ENCODE measurements around the gene MYO1D.
A peak's percentile ranks its signal among the peaks of the same experiment; 100 is the strongest.

The MYO1D gene

DNA sequence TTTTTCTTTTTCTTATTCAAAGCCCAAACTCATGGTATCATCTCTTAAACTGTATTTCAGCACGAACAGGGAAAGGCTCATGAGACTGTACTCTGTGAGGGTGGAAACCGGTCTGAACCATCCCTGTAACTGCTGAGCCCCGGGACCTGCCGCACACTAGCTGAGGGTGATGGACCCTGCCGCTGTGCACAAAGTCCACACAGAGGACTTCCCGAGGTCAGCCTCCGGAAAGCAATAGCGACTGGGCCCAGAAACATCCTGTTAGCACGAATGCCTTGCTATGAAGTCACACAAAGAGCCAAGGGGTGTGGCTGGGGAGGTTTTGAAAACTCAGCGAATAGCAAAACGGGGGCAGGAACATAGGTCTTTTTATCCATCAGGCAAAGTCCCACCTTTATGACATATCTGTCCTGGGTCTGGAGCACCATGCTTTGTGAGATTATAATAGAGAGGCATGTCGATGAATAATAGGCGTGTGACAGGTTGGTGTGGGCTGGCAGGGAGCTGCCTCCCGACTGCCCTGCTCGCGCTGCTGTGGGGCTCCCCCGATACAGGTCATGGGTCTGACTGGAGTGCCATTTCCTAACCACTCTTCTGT lies 356.7 kb downstream of the MYO1D start:
- DNase-seq = peak; percentile 41

DNA sequence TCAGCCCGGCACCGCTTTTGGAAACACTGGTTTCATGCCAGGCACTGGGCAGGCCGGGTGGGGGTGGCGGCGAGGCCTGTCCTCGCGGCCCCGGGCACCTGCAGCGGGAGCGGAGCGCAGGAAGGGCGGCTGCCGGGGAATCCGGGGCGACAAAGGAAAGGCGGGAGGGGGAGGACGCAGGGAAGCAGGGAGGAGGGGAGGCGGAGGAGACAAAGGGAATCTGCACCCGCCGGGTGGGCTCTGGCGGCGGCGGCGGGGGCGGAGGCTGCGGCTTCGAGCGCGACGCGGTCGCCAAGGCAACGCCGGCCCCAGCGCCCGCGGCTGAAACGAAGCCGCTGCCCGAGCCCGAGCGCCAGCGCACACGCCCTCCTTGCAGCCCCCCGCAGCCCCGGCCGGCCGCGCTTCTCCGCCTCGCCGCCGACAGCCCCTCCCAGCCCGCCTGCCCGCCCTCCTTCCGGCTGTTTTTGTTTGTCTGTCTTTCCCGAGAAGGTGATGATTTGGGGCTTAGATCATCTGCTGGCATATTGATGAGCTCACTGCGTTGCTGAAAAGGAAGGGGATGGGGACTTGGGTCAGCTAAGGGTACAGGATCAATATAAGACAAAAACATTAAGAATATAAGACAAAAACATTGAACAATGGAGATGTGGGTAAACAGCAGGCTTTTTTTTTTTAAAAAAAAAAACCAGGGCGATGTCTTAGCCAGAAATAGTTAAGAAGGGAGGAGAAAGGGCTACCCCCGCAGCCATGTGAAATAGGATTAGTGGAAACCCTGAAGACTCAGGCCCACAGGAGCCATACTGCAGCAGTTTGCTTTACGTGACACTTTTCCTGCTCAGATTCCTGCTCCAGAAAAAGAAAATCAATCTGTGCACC lies 357.5 kb downstream of the MYO1D start:
- peak; percentile 94 for DNase-seq

DNA sequence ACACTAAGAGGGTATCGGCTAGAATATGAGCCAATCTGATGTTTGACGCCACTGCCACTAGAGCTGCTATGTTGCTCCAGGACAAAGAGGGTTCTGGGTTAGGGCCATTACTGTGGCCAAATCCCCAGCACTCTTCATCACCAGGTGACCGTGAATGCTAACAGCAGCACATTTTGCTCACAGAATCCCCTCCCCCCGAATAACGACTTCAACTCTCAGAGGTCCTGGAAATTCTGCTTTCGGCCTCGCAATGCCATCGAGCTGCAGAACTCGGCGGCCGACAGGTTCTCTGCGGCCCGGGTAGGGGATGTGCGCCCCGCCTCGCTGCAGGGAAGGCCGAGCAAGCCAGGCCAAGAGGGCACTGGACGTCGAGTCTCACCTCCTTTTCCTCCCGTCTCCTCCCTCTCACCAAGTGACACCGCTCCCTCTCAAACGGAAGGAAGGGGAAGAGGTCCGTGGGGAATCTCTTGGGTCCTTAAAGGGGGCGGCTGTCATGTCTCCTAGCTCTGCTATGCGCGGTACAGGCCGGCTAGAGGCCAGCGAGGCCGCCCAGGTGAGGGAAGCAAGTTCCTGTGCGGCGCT lies 358.2 kb downstream of the MYO1D start:
- DNase-seq = no peak

DNA sequence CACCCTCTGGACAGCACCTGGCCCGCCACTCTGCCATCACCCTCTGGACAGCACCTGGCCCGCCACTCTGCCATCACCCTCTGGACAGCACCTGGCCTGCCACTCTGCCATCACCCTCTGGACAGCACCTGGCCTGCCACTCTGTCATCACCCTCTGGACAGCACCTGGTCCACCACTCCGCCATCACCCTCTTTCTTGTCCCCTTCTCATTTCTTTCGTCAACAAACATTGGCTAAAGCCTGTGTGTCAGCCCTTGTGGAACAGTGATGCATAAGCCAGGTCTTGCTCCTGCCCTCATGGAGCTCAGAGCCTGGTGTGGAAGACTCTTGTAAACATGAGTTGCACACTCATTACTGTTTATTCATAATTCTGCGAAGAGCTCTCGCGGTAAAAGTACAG lies 358.9 kb downstream of the MYO1D start:
- no peak for DNase-seq

- DNase-seq = no peak
These were observed 359.8 kb downstream of the MYO1D start for GRCh38 chr17:32516940-32517701.

DNA sequence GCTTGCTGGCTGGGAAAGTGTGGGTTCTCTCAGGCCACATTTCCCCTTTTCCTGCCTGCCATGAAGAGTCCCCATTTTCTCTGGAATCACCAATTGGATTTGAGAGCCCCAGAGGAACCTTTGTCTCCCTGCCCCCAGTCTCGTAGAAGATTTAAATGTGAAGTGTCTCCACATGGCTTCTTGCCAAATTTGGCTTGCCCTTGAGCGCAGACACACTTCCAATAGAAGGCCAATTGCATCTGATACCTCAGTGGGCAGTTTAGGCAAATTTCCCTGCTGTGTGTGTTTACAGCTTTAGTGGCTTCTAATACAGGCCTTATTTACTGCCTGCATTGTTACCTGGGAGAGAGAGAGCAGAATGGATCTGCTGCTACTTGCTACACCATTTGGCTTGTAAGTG lies 360.5 kb downstream of the MYO1D start:
- peak; percentile 80 for DNase-seq

DNA sequence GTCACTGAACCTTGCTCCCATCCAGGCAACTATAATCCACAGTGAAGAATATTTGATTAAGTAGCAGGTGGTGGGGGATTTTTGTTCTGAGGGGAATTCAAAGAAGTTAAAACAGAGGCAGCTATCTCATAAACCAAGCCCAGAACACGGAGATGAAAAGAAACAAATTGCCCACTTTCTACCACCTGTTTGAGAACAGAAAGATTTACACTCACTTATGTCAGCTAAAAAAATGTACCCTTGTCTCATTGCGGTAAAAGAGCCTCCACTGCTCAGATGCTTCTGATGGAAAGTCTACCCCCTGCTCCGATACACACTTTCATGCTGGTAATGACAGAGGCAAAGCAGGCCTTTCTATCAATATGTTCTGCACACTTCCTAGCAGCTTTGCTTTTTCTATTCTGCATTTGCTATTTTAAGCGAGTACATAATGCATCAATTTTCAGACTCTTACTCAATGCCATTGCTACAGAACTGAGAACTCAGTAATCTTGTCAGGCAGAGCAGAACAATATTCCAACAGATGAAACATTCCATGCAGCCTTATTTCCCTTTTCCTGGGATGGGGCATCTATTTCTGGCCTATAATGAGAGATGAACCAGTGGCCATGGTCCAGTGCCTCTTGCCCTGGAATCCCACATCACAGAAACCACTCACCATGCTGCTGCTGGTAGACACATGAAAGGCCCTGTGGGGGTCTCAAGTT lies 361.1 kb downstream of the MYO1D start:
- DNase-seq = no peak

DNA sequence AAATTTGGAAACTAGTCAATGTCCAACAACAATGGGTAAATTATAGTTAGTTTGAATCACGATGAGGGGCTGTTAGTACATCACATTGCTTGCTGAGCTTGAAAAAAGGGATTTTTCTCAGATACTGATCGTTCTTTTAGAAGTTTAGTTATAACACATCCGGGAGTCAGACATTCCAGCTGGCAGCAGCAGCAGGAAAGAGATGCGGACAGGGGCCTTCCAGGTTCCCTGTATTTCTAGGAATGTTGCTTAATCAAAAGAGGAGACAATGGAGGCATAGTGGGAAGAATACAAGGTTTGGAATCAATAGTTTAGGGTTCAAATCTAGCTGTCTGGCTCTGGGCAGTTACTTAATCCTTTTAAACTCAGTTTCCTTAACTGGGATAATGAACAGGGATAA lies 362.3 kb downstream of the MYO1D start:
- DNase-seq = no peak

GRCh38 chr17:32513579-32513978 lies 363.3 kb downstream of the MYO1D start:
- no peak for DNase-seq

DNA sequence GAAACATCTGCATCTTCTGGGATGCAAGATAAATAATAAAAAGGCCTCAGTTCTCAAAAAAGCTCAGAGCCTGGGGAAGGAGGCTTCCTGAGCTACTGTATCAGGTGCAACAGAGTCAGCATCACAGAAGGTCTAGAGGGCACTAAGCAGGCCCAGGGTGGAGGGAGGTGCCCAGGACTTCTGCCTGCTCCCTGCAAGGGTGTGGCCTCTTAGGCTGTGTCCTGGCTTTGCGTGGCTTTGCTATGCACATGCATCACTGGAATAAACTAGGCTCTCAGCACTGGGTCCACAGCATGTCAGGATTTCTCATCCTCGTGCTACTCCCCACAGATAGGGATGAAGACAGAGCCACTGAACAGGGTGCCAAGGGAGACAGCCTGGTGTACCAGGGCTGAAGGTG lies 364.6 kb downstream of the MYO1D start:
- DNase-seq = no peak

DNA sequence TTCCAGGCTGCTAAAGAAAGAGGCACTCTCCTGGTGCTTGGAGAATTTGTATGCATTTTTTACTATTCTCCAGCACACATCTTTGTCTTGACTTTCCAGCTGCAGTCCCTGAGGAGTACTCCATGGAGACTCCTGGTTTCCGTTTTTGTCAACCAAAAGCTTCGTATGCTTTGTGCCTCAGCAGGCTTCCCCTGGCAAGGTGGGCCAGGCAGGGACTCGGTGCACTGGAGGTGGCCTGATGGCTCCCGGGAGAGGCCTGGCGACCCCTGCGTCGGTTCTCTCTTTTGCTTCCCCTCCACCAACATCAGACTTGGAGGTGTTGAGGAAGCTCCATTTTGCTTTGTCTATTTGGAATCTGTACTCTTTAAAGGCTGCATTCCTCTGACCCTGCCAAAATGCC lies 366.5 kb downstream of the MYO1D start:
- DNase-seq = no peak

DNA sequence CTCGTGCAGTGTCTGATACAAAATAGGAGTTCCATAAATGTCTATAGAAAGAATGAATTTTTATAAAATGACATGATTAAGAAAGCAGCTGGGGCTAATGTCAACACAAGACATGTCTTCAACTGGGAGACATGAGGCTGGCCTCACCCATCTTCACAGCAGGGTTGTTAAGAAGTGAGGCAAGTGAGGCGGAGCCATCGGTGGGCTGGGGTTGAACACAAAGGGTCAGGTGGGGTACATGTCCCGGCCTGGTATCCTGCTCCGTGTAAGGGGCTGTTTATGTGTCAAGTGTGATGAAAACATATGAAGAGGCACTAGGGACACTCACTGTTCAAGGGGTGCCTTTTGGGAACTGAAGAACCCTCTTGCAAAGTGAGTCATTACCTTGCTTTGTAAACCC lies 368.0 kb downstream of the MYO1D start:
- no peak for DNase-seq

DNA sequence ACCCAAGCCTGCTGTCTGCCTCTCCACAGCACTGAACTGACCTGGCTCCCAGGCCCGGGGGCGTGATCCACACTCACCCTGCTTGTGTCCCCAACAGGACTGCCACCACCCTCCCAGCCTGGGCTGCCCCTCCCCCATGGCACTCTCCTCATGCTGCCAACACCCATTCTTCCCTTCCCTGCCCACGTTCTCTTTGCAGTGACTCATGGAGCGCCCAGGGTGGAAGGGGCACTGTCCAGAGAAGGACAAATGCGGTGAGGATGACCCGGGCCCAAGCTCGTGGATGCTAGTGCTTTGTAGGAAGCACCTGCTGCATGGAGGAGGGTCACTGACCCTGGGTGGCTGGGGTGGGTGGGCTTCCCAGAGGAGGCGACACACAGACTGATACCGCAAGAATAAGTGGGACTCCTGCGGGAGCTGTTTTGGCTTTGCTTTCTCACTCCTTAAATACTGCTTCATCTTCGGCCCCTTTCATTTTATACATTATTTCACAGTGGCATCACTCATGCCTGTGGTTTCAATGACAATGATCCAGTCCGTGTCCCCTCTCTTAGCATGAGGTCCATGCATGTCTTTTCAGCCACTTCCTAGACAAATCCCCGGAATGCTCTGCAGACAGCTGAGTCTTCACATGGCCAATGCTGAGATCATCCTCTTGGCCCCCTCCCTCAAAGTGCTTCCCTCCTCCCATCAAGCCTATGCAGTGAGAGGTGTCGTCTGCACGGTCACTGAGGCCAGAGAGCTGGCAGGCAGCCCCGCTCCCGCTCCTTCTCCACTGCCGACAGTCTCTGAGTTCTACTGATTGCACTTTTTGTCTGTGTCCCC lies 372.5 kb downstream of the MYO1D start:
- no peak for DNase-seq

DNA sequence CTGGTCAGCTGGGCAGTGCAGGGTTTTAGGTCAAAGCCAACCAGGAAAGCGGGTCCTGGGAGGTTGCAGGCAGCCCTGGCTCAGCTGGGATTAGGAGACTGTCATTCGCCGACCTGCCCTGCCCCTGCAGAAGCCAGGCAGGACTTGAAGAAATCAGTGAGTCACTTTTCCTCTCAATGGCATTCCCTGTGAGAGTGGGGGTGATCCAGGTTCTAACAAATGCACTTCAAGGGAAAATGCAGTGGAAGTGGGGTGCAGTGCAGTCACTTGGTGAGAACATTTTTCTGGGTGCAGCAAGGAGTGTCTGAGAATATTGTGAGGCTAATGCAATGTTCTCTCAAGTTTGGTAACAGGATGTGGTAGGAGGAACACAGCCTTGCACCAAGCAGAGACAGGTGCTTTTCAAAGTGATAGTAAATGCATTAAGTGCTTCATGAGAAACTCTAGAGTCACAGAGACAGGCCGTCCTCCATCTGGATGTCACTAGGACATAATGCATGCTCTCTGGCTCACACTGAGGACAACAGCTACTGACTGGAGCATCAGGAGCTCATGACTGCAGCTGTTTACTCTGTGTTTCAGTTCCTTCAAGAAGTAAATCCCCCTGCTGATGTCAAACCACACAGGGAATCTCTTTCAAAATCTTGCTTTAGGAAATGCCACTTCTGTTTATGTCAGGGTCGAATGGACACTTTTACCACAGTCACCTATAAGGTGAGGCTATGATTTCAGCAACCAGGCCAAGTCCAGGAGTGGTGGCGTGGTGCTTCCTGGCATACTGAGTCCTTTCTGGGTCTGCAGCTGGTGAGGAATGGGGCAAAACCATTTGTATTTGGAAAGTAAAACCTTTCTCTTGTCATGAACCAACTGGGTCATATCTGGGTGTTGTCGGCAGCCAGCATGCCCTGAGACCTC lies 373.4 kb downstream of the MYO1D start:
- no peak for DNase-seq

DNA sequence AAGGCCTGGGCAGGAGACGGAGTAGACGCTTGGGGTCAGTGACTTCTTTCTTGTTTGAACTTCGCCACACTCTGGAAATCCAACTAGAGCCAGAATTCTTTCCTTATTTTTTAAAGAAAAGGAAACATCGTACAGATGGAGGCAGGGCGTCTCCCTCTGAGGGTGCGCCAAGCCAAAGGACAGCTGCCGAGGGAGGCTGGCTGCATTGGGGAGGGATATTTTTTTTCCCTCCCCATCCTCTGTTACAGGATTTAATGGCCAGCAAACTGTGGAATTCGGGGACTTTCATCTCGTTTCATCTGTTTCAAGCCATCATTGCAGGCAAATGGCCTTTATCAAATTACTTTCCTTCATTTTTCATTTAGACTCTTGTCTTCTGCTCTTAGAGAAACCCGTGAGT lies 374.2 kb downstream of the MYO1D start:
- DNase-seq = no peak

DNA sequence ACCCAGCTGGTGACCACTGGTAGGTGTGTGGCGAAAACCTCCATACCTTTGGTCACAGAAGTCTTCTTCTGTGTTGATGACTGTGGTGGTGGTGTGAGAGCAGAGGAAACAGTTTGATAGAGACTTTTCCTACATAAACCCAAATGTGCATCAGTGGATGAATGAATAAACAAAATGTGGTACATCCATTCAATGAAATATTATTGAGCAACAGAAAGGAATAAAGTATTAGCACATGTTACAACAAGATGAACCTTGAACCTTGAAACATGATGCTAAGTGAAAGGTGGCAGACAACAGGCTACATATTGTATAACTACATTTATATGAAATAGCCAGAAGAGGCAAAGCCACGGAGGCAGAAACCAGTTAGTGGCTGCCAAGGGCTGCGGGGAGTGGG lies 374.9 kb downstream of the MYO1D start:
- no peak for DNase-seq

DNA sequence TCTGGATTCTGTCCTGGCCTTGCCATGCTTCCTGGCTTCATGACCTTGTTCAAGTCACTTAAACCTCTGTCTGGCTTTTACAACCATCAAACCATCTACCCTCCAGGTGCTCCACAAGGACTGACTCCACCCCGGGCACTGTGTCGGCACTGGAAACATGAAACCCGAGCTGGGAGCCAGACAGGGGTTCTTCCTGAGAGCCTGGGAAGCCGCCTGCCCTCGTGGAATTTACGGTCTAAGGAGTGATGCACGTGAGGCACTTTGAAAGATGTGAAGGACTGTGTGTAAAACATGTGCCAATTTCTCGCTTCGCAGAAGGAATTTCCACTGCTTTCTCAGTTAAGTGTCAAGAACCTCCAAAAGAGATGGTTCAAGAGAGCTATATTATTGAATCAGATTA lies 378.5 kb downstream of the MYO1D start:
- no peak for DNase-seq

- no peak for DNase-seq
These were observed 379.3 kb downstream of the MYO1D start for GRCh38 chr17:32497431-32498205.

GRCh38 chr17:32496395-32497073 lies 380.4 kb downstream of the MYO1D start:
- no peak for DNase-seq

Measured in COR-L47 (cell line).